ENCODE data around the gene CLEC4M.
"Not testable (repeated sequence)": the region's sequence is repeated elsewhere in the genome, so short reads cannot be mapped to it uniquely, and the experiment has no call there.

CLEC4M gene

DNA sequence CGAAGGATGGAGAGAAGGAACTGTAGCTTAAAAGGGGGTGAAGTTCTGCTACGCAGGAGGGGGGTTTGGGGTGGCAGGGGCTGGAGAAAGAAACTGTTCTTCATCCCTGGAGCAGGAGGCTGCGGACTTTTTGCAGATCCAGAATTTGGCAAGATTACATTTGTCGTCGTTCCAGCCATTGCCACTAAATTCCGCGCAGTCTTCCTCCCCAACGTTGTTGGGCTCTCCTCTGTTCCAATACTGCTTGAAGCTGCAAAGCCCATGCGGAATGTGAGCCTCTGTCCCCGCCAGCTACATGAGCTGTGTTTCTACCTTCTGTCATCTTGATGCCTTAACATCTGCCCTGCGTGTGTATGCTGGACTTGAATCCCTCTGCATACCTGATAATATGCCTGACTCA, 20.1 kb upstream of the CLEC4M start:
- no peak for DNase-seq

DNA sequence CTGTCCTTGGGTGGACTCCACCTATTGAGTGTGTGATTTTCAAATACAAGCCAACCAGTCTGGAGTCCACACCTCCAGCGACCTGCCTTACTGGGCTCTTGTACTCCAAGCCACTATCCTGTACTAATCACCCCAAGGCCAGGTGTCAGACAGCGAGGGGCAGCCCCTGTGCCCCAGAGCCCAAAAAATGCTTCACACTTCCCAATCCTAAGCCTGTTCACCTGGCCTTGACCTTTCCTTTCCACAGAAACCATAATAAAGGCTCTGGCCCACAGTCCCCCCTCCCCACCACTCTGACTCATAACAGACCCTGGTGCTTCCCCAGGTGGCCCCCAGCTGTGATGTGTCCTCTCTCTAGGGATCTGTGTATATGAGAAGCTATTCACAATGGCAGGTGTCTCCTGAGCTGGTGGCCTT, 19.6 kb upstream of the CLEC4M start:
- no peak for DNase-seq

DNA sequence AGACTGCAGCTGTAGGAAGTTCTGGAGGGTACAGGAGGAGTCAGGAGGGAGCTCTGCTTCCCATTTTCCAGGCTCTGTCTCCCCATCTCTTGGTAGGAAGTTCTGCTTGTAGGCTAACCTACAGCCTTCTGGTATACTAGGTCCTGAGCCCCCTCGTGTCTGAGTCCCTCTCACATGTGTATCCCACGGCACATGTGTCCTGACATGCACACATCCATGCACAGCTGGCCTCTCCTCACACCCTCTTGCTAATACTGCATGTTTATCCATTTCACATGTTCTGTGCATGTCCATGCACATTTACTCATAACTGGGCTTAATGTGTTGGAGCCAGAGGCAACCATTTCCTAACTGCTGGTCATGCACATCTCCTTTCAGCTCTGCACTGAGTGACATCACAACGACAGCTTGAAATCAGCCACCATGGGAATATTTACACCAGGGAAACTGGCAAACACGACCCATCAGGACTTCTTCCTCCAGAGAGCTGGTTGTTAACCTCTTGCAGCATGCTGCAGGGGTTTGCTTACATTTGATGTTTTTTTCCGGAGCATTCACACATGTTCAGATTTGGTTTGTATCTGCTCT, 18.8 kb upstream of the CLEC4M start:
- no peak for DNase-seq

DNA sequence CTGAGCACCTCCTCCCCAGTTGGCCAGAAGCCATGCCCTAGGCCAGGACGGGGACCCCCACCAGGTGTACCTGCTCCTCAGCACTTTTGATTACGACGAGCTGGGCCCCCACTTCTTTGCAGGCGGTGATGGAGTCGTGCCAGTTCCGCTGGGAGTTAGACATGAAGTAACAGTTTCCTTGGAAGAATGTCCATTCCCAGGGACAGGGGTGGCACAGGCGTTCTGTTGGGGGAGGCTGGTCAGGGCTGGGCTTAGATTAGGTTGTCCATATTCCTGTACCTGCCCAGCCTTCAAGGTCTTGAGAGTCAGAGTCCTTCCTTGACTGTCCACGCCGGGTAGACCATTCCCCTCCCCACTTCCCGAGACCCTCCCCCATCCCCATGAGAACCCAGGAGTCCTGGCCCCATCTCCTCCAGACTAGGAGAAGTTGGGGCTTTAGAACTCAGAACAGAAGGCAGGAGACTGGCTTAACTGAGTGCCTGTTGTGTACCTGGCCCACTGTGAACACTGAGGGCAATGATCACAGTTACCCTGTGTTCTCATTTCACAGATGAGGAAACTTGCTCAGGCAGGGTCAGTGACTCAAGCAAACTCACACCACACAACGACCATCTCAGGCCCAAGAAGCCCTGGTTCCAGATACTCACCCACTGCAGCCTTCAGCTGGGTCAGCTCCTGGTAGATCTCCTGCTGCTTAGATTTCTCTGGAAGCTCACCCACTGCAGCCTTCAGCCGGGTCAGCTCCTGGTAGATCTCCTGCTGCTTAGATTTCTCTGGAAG, 18.0 kb upstream of the CLEC4M start:
- no peak for DNase-seq

DNA sequence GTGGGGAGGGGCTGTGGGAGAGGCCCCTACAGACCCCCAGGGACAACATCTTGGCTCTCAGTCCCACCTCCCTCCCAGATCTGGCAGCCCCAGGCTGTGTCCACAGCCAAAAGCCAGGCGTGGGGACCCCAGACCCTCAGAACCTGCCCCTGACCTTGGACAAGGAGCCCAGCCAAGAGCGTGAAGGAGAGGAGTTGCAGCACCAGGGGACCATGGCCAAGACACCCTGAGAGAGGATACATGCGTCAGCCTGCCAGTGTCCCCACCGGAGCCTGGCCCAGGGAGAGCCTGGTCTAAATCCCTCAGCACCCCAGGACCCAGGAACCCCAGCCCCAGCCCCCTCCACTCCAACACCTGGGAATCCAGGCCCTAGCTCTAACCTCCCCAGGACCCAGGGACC, 16.7 kb upstream of the CLEC4M start:
- not testable (repeated sequence) for DNase-seq

DNA sequence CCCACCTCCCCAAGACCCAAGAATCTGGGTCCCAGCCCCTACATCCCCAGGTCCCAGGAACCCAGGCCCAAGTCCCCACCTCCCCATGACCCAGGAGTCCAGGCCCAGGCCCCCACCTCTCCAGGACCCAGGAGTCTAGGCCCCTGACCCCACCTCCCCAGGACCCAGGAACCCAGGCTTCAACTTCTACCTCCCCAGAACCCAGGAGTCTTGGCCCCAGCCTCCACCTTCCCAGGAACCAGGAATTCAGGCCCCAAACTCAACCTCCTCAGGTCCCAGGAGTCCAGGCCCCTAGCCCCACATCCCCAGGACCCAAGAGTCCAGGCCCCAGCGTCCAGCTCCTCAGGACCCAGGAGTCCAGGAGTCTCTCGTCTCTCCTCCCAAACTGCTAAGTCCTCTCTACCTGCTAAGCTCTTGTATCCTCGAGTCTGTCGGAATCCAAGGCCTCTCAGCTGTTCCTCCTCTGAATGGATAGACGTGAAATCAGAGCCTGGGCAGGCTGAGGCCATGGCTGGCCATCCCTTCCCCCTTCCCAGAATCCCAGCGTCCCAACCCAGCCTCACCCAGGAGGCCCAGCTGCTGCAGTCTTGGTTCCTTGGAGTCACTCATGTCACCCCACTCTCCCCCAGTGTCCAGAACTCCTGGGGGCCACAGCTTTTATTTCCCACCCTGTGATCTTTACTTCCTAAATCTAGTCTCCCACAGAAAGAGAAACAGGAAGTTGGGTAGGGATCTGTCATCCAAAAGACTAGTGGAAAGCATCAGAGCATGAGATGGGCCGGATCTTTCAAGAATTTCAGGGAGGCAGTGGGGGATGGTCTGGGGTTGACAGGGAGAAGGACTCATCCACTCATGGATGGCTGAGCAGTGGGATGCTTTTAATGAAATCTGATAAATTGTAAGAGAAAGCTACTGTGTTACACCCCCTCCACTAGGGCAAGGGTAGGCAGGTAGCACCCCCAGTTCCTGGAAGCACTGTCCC, 15.8 kb upstream of the CLEC4M start, which contains the start of gene CD209:
CD209 (minus strand) TSS at position 632 of the 982 bp plus-strand sequence; CDS start at position 609, 23 bp downstream.
- DNase-seq: no peak

DNA sequence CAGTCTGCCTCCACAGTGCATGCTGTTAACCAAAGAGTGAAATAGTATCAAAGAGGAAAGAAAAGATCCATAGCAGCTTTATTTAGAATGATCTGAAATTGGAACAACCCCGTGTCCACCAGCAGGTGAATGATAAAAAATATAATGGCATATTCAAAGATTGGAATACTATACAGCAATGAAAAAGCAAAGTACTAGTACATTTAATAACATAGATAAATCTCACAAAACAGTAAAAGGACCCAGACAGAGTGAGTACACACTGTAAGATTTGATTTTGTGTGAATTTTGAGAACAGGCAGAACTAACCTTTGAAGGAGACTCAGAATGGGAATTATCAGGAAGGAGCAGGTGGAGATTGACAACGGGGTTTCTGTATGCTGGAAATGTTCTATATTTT, 14.9 kb upstream of the CLEC4M start:
- no peak for DNase-seq

DNA sequence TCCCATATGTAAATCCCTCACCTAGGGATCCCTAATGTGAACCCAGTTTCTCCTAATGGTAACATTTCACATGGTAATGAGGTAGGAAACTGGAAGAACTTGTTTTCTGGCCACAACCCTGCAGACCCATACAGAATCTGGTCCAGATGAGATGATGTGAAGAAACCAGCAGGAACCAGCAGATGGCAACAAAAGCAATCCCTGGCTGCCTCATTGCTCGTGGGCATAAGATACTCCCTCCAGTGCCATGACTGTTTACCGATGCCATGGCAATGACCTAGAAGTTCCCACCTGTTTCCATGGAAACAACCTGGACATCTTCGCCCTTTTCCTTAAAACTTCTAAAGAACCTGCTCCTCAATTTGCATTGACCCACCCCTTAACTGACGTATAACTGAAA, 14.3 kb upstream of the CLEC4M start:
- DNase-seq: no peak

DNA sequence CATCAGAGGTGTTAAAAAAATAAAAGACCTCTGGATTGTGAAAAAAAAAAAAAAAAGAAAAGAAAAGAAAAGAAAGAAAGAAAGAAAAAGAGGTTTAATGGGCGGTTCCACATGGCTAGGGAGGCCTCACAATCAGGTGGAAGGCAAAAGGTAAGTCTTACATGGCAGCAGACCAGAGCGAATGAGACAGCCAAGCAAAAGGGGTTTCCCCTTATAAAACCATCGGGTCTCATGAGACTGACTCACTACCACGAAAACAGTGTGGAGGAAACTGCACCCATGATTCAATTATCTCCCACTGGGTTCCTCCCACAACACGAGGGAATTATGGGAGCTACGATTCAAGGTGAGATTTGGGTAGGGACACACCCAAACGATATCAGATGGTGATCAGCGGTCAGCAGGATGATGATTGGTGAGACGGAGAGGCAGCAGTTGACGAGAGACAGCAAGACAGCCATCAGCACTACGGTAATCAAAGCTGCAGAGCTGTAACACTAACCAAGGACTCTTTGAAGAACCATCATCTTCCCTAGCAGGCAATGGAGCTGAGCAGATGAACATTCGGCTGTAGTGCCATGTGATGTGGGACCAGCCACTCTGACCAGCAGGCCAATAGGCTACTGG, 11.8 kb upstream of the CLEC4M start:
- no peak for DNase-seq

DNA sequence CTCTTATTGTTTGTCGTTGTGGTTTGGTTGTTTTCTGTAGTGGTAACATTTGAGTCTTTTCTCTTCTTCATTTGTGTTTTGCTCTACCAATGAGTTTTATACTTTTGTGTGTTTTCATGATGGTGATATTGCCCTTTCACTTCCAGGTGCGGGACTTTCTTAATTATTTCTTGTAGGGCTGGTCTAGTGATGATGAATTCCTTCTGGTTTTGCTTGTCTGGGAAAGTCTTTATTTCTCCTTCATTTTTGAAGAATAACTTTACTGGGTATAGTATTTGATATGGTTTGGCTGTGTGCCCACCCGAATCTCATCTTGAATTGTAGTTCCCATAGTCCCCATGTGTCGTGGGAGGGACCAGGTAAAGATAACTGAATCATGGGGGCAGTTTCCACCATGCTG, 6.8 kb upstream of the CLEC4M start:
- DNase-seq: no peak

DNA sequence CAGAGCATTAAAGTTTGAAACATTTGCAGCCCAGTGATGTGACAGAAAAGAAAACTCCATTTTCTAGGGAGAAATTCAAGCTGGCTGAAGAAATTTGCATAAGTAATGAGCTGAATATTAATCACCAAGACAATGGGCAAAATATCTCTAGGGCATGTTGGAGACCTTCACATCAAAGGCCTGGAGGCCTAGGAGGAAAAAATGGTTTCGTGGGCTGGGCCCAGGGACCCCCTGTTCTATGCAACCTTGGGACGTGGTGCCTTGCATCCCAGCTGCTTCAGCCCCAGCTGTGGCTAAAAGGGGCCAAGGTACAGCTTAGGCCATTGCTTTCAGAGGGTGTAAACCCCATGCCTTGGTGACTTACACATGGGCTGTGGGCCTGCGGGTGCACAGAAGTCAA, 5.7 kb upstream of the CLEC4M start:
- DNase-seq: no peak

DNA sequence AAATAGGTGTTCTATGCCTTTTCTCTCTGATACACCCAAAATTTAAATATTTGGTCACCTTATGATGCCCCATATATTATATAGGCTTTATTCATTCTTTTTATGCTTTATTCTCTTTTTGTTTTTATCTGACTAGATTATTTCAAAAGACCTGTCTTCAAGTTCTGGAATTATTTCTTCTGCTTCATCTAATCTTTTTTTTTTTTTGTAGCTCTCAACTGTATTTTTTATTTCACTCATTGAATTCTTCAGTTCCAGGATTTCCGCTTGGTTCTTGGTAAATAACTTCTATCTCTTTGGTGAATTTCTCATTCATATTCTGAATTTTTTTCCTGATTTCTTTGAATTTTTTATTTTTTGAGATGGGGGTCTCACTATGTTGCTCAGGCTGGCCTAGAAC, 3.9 kb upstream of the CLEC4M start:
- no peak for DNase-seq

DNA sequence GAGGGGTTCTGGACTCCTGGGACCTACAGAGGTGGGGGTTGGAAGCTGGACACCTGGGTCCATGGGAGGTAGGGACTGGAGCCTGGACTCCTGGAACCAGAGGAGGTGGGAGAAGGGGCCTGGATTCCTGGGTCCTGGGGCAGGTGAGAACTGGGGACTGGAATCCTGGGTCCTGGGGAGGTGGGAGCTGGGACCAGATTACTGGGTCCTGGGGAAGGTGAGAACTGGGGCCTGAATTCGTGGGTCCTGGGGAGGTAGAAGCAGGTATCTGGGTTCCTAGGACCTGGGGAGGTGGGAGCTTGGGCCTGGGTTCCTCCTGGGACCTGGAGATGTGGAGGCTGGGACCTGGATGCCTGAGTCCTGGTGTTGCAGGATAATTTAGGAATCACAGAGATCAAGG, 653 bp downstream of the CLEC4M start:
- no peak for DNase-seq

DNA sequence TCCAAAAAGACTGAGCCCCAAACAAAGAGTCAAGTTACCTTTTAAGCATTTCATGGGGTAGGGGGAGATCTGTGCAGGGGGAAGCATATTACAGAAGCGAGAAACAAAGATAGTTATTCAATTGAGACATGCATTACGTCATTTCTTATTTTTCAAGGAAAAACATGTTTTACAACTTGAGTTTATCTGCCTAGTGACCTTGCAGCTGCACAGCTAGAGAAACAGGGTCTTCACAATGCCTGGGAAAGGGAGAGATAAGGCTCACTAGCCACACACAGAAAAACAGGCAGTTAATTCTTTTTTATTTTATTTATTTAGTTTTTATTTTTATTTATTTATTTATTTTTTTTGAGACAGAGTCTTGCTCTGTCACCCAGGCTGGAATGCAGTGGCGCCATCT, 1.1 kb downstream of the CLEC4M start:
- DNase-seq: not testable (repeated sequence)

DNA sequence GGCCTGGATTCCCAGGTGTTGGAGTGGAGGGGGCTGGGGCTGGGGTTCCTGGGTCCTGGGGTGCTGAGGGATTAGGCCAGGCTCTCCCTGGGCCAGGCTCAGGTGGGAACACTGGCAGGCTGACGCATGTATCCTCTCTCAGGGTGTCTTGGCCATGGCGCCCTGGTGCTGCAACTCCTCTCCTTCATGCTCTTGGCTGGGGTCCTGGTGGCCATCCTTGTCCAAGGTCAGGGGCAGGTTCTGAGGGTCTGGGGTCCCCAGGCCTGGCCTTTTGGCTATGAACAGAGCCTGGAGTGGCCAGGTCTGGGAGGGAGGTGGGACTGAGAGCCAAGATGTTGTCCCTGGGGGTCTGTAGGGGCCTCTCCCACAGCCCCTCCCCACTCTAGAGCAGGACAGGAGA, 2.0 kb downstream of the CLEC4M start:
- not testable (repeated sequence) for DNase-seq

DNA sequence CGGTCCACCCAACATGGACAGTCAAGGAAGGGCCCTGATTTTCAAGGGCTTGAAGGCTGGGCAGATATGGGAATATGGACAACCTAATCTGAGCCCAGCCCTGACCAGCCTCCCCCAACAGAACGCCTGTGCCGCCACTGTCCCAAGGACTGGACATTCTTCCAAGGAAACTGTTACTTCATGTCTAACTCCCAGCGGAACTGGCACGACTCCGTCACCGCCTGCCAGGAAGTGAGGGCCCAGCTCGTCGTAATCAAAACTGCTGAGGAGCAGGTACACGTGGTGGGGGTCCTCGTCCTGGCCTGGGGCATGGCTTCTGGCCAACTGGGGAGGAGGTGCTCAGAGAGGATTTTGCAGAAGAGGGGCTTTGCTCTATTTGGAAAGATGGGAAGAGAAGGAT, 3.5 kb downstream of the CLEC4M start:
- DNase-seq: no peak

DNA sequence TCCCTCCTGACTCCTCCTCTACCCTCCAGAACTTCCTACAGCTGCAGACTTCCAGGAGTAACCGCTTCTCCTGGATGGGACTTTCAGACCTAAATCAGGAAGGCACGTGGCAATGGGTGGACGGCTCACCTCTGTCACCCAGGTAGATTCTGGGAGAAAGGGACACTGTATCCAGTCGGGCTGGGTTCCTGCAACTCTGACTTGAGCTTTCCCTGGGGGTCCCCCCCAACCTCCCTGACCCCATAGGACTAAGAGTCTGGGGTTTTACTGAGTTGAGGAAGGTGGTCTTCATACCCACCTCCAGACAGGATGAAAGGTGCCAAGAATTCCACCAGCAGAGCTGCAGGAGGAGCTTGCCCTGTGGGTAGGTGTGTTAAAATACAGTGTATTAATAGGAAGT, 4.4 kb downstream of the CLEC4M start:
- no peak for DNase-seq

DNA sequence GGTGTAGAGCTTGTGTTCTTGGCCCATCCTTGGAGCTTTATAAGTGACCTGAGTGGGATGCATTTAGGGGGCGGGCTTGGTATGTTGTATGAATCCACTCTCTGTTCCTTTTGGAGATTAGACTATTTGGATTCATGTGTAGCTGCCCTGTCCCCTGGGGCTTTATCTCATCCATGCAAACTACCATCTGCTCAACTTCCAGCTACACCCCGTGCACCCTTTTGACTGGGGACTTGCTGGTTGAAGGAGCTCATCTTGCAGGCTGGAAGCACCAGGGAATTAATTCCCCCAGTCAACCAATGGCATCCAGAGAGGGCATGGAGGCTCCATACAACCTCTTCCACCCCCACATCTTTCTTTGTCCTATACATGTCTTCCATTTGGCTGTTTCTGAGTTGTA, 6.1 kb downstream of the CLEC4M start:
- DNase-seq: no peak

DNA sequence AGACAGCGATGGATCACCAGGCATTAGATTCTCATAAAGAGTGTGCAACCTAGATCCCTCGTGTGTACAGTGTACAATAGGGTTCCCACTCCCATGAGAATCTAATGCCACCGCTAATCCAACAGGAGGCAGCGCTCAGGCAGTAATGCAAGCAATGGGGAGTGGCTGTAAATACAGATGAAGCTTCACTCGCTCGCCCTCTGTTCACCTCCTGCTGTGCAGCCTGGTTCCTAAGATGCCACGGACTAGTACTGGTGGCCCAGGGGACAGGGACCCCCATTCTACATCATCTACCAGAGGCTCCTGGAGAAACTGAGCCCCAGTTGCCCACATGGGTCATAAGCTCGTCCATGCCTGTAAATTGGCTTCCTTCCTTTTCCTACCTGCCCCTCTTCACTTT, 8.0 kb downstream of the CLEC4M start:
- no peak for DNase-seq

DNA sequence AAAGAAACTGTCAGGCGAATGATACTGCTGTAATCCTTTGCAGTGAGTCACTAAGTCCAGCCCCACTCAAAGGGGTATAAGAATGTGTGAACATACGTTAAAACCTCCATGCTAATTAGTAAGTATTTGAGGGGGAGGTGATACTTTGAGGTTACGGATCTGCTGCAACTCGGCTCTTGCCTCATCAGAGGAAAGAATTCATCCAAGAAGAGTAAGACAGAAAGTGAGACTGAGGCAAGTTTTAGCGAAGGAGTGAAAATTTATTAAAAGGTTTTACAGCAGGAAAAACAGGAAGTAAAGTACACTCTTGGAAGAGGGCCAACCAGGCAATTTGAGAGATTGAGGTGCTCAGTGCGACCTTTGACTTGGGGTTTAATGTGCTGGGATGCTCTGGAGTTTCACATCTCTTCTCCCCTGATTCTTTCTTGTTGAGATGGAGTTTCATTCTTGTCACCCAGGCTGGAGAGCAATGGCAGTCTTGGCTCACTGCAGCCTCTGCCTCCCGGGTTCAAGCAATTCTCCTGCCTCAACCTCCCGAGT, 9.8 kb downstream of the CLEC4M start:
- DNase-seq: no peak

DNA sequence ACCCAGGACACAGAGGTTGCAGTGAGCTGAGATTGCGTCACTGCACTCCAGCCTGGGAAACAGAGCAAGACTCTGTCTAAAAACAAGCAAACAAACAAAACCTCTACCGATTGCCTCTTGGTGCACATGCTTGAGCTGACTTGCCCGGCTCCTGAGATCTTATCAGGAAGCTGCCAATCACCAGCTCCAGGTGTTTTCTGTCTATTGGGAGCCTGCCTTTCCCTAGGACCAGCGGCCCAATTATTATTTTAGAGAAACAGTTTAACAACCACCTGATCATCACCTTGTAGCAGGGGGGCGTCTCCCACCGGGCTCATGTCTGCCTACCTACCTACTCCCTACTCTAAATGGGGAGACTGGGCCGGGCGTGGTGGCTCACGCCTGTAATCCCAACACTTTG, 10.8 kb downstream of the CLEC4M start:
- no peak for DNase-seq

DNA sequence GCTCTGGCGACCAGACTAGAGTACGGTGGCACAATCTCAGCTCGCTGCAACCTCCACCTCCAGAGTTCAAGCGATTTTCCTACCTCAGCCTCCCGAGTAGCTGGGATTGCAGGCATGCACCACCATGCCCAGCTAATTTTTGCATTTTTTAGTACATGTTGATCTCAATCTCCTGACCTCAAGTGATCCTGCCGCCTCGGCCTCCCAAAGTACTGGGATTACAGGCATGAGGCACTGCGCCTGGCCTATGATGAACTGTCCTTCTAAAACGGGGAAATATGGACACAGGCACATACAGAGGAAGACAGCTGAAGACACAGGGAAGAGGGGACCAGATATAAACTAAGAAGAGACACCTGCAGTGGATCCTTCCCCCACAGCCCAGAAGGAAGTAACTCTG, 12.7 kb downstream of the CLEC4M start:
- DNase-seq: no peak

DNA sequence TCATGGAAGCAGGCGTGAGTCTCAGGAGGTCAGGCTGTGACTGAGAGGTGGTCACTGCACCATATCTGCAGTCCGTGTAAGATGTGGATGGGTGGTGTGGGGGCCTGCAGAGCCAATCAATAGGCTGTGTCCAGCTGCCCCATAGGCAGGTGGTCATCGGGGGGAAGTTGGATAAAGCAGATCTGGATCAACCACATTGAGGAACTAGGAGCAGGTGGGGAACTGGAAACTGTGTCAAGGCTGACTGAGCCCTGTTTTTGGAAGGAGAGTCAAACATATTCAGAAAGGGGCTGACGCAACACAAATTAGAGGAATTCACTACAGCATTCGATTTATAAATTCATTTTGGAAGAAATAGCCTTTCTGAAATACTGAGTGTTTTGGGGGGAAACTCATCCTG, 15.0 kb downstream of the CLEC4M start:
- no peak for DNase-seq

Measured in NCI-H187 treated with DMSO at 0.1 percent for 48 hours (cell line).